Glutamatergic neuron (in vitro differentiated cells): Measurements from ENCODE around the gene OR7C1. TPM values are rescaled to one million over a fixed set of nuclear protein-coding genes. Genes with fewer than 3 reads are reported as not detected.
"Not testable (repeated sequence)": the region's sequence is repeated elsewhere in the genome, so short reads cannot be mapped to it uniquely, and the experiment has no call there.

Source experiments
- DNase-seq: peaks from one replicate; pipeline ENCODE4 v3.0.0; 2022
- H3K27ac Mint-ChIP-seq: one replicate; pipeline ENCODE4 v1.8.0; 2020; ENCODE audit warnings: mild to moderate bottlenecking, mixed read lengths, inconsistent platforms; ENCODE audit not compliant: unreplicated experiment
- H3K27me3 Mint-ChIP-seq: one replicate; pipeline ENCODE4 v1.8.0; 2020; ENCODE audit warnings: mild to moderate bottlenecking, moderate library complexity, mixed read lengths, inconsistent platforms; ENCODE audit not compliant: unreplicated experiment
- H3K36me3 Mint-ChIP-seq: one replicate; pipeline ENCODE4 v1.8.0; 2020; ENCODE audit warnings: mild to moderate bottlenecking, mixed read lengths, inconsistent platforms; ENCODE audit not compliant: unreplicated experiment
- H3K4me1 Mint-ChIP-seq: one replicate; pipeline ENCODE4 v1.8.0; 2020; ENCODE audit warnings: mild to moderate bottlenecking, low read depth, mixed read lengths, inconsistent platforms; ENCODE audit not compliant: unreplicated experiment
- H3K4me3 Mint-ChIP-seq: one replicate; pipeline ENCODE4 v1.8.0; 2020; ENCODE audit warnings: mild to moderate bottlenecking, mixed read lengths, inconsistent platforms; ENCODE audit not compliant: unreplicated experiment
- H3K9me3 Mint-ChIP-seq: one replicate; pipeline ENCODE4 v1.8.0; 2020; ENCODE audit warnings: mild to moderate bottlenecking, moderate library complexity, mixed read lengths, inconsistent platforms; ENCODE audit not compliant: unreplicated experiment
- CTCF ChIP-seq: fragments of 200-600 bp; sonication (generic); IDR thresholded peaks from one replicate; pipeline ENCODE4 v1.5.0; 2021; ENCODE audit not compliant: partially characterized antibody, unreplicated experiment
- total RNA-seq: library from RNA; stranded (reverse); fragmentation: NEBNext Ultra II Directional; extraction: Animal tissue kit (Norgen Biotek cat#: 25700); gene quantifications from one replicate; pipeline ENCODE4 v1.2.1, GENCODE V29; 2021; ENCODE audit not compliant: unreplicated experiment

Gene OR7C1
- total RNA-seq, 1 donor from 2014 or later = not detected

DNA sequence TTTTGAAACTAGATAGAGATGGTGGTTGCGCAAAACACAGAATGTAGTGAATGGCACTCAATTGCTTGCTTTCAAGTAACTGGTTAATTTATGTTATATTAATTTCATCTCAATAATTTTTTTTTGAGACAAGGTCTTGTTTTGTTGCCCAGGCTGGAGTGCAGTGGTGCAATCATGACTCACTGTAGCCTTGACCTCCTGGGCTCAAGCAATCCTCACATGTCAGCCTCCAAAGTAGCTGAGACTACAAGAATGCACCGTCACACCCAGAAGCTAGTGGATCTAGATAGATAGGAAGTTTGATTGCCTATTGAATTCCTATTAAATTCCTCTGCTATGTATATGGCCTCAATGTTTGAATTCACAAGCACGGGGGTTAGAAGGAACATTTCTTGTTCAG lies 30.2 kb downstream of the OR7C1 start:
- H3K27ac Mint-ChIP-seq = no peak overlapping the region
- no peak overlapping the region for H3K4me3 Mint-ChIP-seq
- H3K4me1 Mint-ChIP-seq = no peaks in the 10 kb centered on the region
- TF ChIP-seq CTCF = no peak
- peaks cover under 1% of the 10 kb centered on the region for H3K9me3 Mint-ChIP-seq
- H3K36me3 Mint-ChIP-seq = no peaks in the 10 kb centered on the region
- no peaks in the 10 kb centered on the region for H3K27me3 Mint-ChIP-seq
- no peak for DNase-seq

DNA sequence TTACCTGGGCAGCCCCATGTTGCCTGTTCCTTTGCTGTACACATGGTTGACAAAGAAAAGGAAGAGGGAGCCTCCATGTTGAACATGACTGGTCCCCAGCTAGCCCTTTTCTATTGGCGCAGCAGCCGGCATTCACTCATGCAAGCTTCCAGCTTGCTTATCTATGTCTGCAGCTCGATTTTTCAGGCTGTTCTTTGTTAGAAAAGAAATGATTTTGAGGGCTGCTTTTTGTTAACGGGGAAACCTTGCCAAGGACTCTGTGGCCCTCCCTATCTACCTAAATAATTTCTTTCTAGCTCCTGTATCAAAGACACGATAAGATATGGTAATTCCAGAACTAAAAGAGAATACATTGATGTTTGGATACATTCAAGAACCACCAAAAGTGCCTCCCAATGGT lies 36.2 kb downstream of the OR7C1 start:
- Mint-ChIP-seq H3K36me3 (no peaks in the 10 kb centered on the region), H3K4me1 (no peaks in the 10 kb centered on the region), H3K27ac (no peak overlapping the region), H3K9me3 (peaks cover 3% of the 10 kb centered on the region), H3K27me3 (no peaks in the 10 kb centered on the region), H3K4me3 (no peak overlapping the region)
- DNase-seq = no peak
- no peak for TF ChIP-seq CTCF

DNA sequence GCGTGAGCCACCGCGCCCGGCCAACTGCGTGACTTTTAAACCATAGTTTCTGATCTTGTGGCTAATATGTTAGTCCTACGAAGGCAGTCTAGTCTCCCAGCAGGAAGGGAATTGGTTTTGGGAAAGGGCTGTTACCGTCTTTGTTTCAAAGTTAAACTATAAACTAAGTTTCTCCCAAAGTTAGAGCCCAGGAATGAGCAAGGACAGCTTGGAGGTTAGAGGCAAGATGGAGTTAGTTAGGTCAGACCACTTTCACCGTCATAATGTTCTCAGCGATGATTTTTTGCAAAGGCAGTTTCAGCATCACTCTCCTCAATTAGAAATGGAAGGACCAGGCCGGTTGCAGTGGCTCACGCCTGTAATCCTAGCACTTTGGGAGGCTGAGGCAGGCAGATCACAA lies 39.0 kb downstream of the OR7C1 start:
- peaks cover 3% of the 10 kb centered on the region for H3K9me3 Mint-ChIP-seq
- no peak overlapping the region for H3K4me3 Mint-ChIP-seq
- DNase-seq = no peak
- TF ChIP-seq CTCF = no peak
- no peaks in the 10 kb centered on the region for H3K36me3 Mint-ChIP-seq
- no peak overlapping the region for H3K27ac Mint-ChIP-seq
- no peaks in the 10 kb centered on the region for H3K4me1 Mint-ChIP-seq
- no peaks in the 10 kb centered on the region for H3K27me3 Mint-ChIP-seq

DNA sequence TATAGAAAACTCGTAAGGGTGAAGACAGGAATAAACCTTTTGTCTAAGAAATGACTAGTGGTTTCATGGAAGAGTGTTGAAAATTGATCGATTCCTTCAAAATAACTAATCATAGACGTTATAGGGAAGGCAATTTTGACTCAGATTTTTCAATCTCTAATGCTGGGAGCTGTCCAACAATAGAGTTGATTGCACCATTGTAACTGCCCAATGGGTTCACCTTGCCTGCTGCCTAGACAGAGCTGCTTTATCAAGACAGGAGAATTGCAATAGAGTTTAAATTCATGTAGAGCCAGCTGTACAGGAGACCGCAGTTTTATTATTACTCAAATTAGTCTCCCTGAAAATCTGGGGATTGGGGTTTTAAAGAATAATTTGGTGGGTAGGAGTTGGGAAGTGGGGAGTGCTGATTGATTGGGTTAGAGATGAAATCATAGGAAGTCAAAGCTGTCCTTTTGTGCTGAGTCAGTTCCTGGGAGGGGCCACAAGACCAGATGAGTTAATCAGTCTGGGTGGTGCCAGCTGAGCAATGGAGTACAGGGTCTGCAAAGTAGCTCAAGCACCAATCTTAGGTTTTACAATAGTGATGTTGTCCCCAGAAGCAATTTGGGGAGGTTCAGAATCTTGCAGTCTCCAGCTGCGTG lies 39.8 kb downstream of the OR7C1 start:
- Mint-ChIP-seq H3K27ac (no peak overlapping the region), H3K4me1 (no peaks in the 10 kb centered on the region), H3K9me3 (peaks cover 3% of the 10 kb centered on the region), H3K27me3 (no peaks in the 10 kb centered on the region), H3K36me3 (no peaks in the 10 kb centered on the region), H3K4me3 (no peak overlapping the region)
- no peak for DNase-seq
- no peak for TF ChIP-seq CTCF

GRCh38 chr19:14792250-14792649 lies 42.7 kb downstream of the OR7C1 start:
- not testable (repeated sequence) for H3K4me1 Mint-ChIP-seq, H3K36me3 Mint-ChIP-seq, H3K4me3 Mint-ChIP-seq, H3K27ac Mint-ChIP-seq, DNase-seq, H3K9me3 Mint-ChIP-seq, H3K27me3 Mint-ChIP-seq
